ENCODE results near the gene ZFP30.

ZFP30 gene

GRCh38 chr19:37594982-37595382 lies 60.3 kb downstream of the ZFP30 start:
- Mint-ChIP-seq H3K36me3 (ENCODE audit: low read depth) (peaks cover 67% of the 10 kb centered on the region), H3K27ac (peak overlapping the region; percentile 99), H3K9me3 (peaks cover 38% of the 10 kb centered on the region), H3K4me3 (peak overlapping the region; percentile 96), H3K27me3 (no peaks in the 10 kb centered on the region), H3K4me1 (ENCODE audit: low read depth) (peaks cover 38% of the 10 kb centered on the region)
- no peak for DNase-seq

DNA sequence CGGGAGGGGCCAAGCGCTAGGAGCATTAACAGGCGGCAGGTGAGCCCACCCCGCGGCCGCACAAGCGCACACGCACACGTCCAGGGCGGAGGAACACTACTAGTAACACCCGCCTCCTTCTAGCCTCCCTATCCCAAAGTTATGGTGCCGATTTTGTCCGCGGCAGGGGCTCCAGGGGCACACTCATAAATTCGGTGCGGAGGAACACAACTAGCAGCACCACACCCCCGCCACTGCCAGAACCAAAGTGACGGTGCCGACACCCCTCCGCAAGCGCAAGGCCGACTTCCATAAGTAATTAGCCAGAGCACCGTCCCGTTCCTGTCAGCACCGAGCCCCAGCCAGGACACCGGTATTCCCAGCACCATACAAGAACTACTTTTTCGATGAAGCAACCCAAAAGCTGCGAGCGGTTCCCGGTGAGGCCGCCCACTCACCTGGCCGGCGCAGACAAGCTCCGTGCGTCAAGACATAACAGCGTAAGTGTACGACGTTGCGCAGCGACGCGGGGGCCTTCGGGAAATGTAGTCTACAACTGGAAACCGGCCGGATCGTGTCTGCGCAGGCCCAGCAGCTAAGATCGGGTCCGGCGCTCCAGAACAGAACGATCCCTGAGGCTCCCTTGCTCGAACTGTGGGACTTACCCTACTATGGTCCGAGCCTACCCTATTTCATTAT lies 60.8 kb downstream of the ZFP30 start, which contains the start of the genes ZNF540 and ZNF571:
ZNF540 (plus strand) TSS at position 573 of the 678 bp plus-strand sequence. CDS start 3,572 bp downstream, outside the sequence.
ZNF571 (minus strand) TSS at position 489 of the 678 bp plus-strand sequence. CDS start 8,116 bp downstream, outside the sequence.
- no peaks in the 10 kb centered on the region for H3K27me3 Mint-ChIP-seq
- peaks cover 34% of the 10 kb centered on the region for H3K9me3 Mint-ChIP-seq
- peaks cover 38% of the 10 kb centered on the region for H3K4me1 Mint-ChIP-seq (ENCODE audit: low read depth)
- peaks cover 66% of the 10 kb centered on the region for H3K36me3 Mint-ChIP-seq (ENCODE audit: low read depth)
- DNase-seq = peak; percentile 92
- H3K4me3 Mint-ChIP-seq = peak within 1 kb of the TSS; percentile 96
- peak within 1 kb of the TSS; percentile 99 for H3K27ac Mint-ChIP-seq

GRCh38 chr19:37593996-37594303 lies 61.3 kb downstream of the ZFP30 start:
- H3K4me3 Mint-ChIP-seq = peak overlapping the region; percentile 96
- H3K36me3 Mint-ChIP-seq (ENCODE audit: low read depth) = peaks cover 67% of the 10 kb centered on the region
- peak overlapping the region; percentile 99 for H3K27ac Mint-ChIP-seq
- DNase-seq = no peak
- peaks cover 38% of the 10 kb centered on the region for H3K4me1 Mint-ChIP-seq (ENCODE audit: low read depth)
- H3K9me3 Mint-ChIP-seq = peaks cover 34% of the 10 kb centered on the region
- no peaks in the 10 kb centered on the region for H3K27me3 Mint-ChIP-seq

DNA sequence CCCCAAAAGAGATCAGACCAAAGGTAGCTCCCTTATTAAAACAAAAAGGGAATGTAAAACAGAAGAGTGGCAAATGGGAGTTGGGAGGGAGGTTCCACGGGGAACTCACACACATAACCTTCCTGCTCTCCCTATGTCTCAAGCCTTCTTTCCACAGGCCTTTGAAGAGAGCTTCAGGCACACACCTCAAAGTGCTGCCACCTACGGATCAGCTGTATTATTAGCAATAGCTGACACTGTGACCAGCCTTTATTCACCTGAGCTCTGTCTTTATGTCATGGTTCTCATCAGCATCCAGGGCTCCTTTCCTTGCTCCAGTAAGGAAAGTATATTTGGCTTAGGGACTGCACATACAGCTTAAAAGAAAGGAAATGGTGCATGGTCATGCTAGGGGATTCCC lies 71.9 kb downstream of the ZFP30 start:
- H3K4me1 Mint-ChIP-seq (ENCODE audit: low read depth) = no peaks in the 10 kb centered on the region
- peaks cover 34% of the 10 kb centered on the region for H3K36me3 Mint-ChIP-seq (ENCODE audit: low read depth)
- no peaks in the 10 kb centered on the region for H3K27me3 Mint-ChIP-seq
- no peak overlapping the region for H3K4me3 Mint-ChIP-seq
- no peak overlapping the region for H3K27ac Mint-ChIP-seq
- H3K9me3 Mint-ChIP-seq = peaks cover 55% of the 10 kb centered on the region
- no peak for DNase-seq

DNA sequence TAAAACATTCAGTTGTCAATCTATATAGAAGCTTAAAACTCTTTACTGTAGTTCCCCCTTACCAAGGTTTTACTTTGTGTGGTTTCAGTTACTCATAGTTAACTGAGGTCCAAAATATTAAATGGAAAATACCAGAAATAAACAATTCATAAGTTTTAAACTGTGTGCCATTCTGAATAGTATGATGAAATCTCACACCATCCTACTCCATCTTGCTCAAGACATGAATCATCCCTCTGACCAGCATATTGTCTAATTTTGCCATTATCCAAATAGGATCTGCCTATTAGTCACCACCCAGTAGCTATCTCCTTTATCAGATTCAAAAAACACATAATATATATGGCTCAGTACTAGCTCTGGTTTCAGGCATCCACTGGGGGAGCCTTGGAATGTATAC lies 83.1 kb downstream of the ZFP30 start:
- no peaks in the 10 kb centered on the region for H3K27me3 Mint-ChIP-seq
- H3K4me1 Mint-ChIP-seq (ENCODE audit: low read depth) = no peaks in the 10 kb centered on the region
- H3K27ac Mint-ChIP-seq = no peak overlapping the region
- peaks cover 42% of the 10 kb centered on the region for H3K36me3 Mint-ChIP-seq (ENCODE audit: low read depth)
- H3K9me3 Mint-ChIP-seq = peaks cover 50% of the 10 kb centered on the region
- no peak for DNase-seq
- H3K4me3 Mint-ChIP-seq = no peak overlapping the region

- Mint-ChIP-seq H3K27me3 (no peaks in the 10 kb centered on the region), H3K4me1 (ENCODE audit: low read depth) (no peaks in the 10 kb centered on the region), H3K27ac (no peak overlapping the region), H3K9me3 (peaks cover 60% of the 10 kb centered on the region), H3K36me3 (ENCODE audit: low read depth) (peaks cover 92% of the 10 kb centered on the region), H3K4me3 (no peak overlapping the region)
- DNase-seq = no peak
Observed at GRCh38 chr19:37565370-37565669, 89.9 kb downstream of the ZFP30 start.

DNA sequence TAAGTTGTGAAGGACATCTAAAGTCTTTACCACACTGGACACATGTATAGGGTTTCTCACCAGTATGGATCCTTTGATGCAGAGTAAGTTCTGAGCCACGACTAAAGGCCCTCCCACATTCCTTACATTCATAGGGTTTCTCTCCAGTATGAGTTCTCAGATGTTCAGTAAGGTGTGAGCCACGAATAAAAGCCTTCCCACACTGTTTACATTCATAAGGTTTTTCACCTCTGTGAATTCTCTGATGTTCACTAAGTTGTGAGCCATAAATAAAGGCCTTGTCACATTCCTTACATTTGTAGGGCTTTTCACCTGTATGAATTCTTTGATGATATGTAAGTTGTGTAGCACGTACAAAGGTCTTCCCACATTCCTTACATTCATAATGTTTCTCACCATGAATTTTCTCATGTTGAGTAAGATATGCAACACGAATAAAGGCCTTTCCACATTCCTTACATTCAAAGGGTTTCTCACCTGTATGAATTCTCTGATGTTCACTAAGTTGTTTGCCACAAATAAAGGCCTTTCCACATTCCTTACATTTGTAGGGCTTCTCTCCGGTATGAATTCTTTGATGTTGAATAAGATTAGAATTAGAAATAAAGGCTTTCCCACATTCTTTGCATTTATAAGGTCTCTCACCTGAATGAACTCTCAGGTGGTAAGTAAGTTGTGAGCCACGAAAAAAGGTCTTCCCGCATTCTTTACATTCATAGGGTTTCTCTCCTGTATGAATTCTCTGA lies 90.5 kb downstream of the ZFP30 start:
- peaks cover 88% of the 10 kb centered on the region for H3K36me3 Mint-ChIP-seq (ENCODE audit: low read depth)
- no peaks in the 10 kb centered on the region for H3K27me3 Mint-ChIP-seq
- peaks cover 56% of the 10 kb centered on the region for H3K9me3 Mint-ChIP-seq
- H3K4me1 Mint-ChIP-seq (ENCODE audit: low read depth) = no peaks in the 10 kb centered on the region
- no peak for DNase-seq
- no peak overlapping the region for H3K4me3 Mint-ChIP-seq
- no peak overlapping the region for H3K27ac Mint-ChIP-seq
